Right atrium auricular region (tissue), 2 donors: ENCODE results near the gene TXNDC2. TPM values are rescaled to one million over a fixed set of nuclear protein-coding genes. Genes with fewer than 3 reads are reported as not detected.

Experiments used
- DNase-seq: peaks from one replicate; pipeline ENCODE4 v3.0.0-alpha.2; 2019; ENCODE audit warnings: low spot score
- H3K27ac ChIP-seq, 2 donors: fragments of 200-600 bp; sonication (generic); 1 replicate in 1 of 2; 2 replicates in 1 of 2; pipeline ENCODE4 v1.5.1; 2016 to 2019
- H3K27me3 ChIP-seq, 2 donors: fragments of 200-600 bp; sonication (generic); one replicate each; pipeline versions ENCODE4 v1.5.1 to v1.6.0; 2017 to 2019
- H3K36me3 ChIP-seq: fragments of 200-600 bp; sonication (generic); one replicate; pipeline ENCODE4 v1.5.1; 2016
- H3K4me1 ChIP-seq, 2 donors: fragments of 200-600 bp; sonication (generic); one replicate each; pipeline versions ENCODE4 v1.5.1 to v1.6.0; 2017 to 2019
- H3K4me3 ChIP-seq, 2 donors: fragments of 200-600 bp; sonication (generic); 1 replicate in 1 of 2; 2 replicates in 1 of 2; pipeline ENCODE4 v1.5.1; 2017 to 2019; ENCODE audit warnings: mild to moderate bottlenecking in 1 of 2, moderate library complexity in 1 of 2
- H3K9me3 ChIP-seq, 2 donors: fragments of 200-600 bp; sonication (generic); one replicate each; pipeline ENCODE4 v1.5.1; 2019
- total RNA-seq, 2 donors: library from RNA; depleted of rRNA; stranded (reverse); fragments of >200 nt; gene quantifications; one replicate each; pipeline ENCODE4 v1.1.0, GENCODE V29; 2016
- TF ChIP-seq, protein P1 (sequence below), 2 donors: fragments of 200-600 bp; sonication (generic); IDR thresholded peaks; one replicate each; pipeline ENCODE4 v1.5.1; 2019; ENCODE audit warnings: antibody characterized with exemption in 2 of 2

The TXNDC2 gene
- total RNA-seq, 2 donors from 2014 or later, result not detected

DNA sequence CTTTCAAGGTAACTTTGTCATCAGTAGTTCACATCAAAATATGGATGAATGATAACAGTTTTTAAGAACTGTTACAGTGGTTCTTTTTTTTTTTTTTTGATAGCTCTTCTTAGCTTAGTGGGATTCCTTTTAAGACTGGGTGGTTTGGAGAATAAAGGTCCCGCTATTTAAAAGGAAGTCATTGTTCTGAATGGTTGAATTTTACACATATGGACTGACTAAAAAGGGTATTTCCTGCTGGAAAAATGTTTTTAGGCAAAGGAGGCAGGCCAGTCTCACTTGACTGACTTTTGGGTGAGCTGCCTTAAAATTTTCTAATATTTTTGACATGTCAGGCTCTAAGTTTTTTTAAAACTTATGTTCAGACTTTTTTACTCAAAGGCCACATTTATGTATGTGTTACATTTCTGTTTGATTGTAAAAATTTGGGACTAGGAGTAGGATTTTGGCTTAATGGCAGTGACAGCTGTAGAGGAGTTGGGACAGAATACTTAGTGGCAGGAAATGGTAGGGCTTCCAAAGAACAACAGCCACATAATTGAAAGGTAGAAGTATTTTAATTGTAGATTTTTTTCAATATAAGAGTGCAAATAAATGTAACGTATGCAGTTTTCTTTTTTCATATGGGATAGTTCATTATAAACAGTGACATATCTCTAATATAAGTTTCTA lies 41.8 kb downstream of the TXNDC2 start:
- H3K27me3 ChIP-seq, result no peaks in the 10 kb centered on the region
- TF ChIP-seq, protein P1, sequence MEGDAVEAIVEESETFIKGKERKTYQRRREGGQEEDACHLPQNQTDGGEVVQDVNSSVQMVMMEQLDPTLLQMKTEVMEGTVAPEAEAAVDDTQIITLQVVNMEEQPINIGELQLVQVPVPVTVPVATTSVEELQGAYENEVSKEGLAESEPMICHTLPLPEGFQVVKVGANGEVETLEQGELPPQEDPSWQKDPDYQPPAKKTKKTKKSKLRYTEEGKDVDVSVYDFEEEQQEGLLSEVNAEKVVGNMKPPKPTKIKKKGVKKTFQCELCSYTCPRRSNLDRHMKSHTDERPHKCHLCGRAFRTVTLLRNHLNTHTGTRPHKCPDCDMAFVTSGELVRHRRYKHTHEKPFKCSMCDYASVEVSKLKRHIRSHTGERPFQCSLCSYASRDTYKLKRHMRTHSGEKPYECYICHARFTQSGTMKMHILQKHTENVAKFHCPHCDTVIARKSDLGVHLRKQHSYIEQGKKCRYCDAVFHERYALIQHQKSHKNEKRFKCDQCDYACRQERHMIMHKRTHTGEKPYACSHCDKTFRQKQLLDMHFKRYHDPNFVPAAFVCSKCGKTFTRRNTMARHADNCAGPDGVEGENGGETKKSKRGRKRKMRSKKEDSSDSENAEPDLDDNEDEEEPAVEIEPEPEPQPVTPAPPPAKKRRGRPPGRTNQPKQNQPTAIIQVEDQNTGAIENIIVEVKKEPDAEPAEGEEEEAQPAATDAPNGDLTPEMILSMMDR (IDR thresholded peaks at IDR 0.05), result peak in 1 of 2 donors; percentile 23
- DNase-seq, result no peak
- no peaks in the 10 kb centered on the region for H3K9me3 ChIP-seq
- no peak overlapping the region for H3K27ac ChIP-seq
- H3K4me3 ChIP-seq, result no peak overlapping the region
- H3K4me1 ChIP-seq, result peaks cover 0 to 94% of the 10 kb centered on the region in 2 donors
- peaks cover 4% of the 10 kb centered on the region for H3K36me3 ChIP-seq

DNA sequence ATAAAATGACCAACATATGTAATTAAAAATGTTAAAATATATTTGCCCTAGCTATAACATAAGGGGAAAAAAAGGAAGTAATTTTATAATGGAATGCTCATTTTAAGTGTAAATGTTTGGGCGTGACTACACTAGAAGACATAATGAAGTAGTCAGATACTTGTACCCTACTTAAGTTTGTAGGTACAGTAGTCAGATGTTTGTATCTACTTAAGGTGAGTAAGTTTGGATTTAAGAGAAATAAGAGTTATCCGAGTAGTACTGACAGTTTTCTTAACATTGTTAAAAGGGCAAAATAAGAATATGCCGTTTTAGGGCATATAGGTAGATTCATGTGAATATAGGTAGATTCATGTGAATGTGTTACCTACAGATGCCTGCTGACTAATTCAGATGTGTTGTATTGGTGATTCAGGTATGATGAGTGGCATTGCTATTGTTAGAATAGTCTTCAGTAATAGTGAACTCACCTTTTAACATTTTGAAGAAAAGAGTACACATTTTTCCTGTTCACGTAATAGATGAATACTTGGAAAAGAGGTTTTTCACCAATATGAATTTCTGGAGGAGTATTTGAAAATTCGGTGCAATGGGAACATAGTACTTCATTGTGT lies 43.0 kb downstream of the TXNDC2 start:
- H3K4me1 ChIP-seq, result peaks cover 0 to 91% of the 10 kb centered on the region in 2 donors
- TF ChIP-seq, protein P1 (IDR thresholded peaks at IDR 0.05), result no peak
- no peaks in the 10 kb centered on the region for H3K9me3 ChIP-seq
- no peak overlapping the region for H3K4me3 ChIP-seq
- H3K27ac ChIP-seq, result no peak overlapping the region
- peaks cover 14% of the 10 kb centered on the region for H3K36me3 ChIP-seq
- no peaks in the 10 kb centered on the region for H3K27me3 ChIP-seq
- DNase-seq, result no peak

DNA sequence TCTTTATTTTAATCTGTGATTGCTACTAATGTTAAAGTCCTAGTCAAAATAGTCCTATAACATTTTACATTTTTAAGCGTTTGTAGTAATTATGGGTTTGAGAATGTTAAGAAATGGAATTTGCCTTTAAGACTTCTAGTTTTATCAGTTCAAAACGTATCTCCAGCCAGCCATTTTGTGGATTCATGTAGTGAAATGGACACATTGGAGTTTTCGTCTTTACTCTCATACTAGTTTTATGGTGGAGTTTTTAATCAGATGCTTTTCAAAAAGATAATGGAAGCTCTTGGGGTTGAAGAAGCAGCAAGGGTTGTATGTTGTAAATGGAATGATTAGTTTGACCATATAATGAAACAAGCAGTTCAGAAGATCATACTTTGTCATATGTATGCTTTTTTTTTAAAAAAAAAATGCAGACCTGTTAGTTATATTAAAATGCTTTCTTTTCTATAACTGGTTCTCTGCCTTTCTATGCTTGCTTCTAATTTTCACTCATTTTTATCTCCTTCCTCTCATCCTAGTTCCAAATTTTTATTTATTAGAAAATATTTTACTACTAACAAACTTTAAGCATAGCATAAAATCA lies 44.6 kb downstream of the TXNDC2 start:
- DNase-seq, result no peak
- no peaks in the 10 kb centered on the region for H3K9me3 ChIP-seq
- no peak overlapping the region for H3K4me3 ChIP-seq
- H3K27ac ChIP-seq, result no peak overlapping the region
- H3K27me3 ChIP-seq, result no peaks in the 10 kb centered on the region
- H3K4me1 ChIP-seq, result peaks cover 0 to 75% of the 10 kb centered on the region in 2 donors
- H3K36me3 ChIP-seq, result peaks cover 23% of the 10 kb centered on the region
- TF ChIP-seq, protein P1 (IDR thresholded peaks at IDR 0.05), result no peak

DNA sequence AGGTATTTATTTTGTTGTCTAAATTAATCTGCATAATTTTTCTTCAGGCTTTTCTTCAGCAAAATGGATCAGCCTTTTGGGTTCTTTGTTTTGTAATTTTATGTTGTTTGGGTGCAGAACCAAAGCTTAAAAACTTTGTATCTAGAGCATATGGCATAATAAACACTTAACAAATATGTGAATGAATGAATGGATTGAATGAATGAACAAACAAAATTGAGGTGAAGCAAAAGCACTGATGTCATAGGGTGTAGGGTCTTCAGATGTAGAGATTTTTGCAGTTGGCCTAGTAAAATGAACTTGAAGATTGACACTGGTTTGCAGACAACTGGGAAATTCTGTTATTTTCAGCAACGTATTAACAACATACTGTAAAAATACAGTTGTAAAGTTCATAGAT lies 45.4 kb downstream of the TXNDC2 start:
- no peak overlapping the region for H3K4me3 ChIP-seq
- TF ChIP-seq, protein P1 (IDR thresholded peaks at IDR 0.05), result no peak
- peaks cover 0 to 68% of the 10 kb centered on the region in 2 donors for H3K4me1 ChIP-seq
- no peak for DNase-seq
- H3K27ac ChIP-seq, result no peak overlapping the region
- peaks cover 28% of the 10 kb centered on the region for H3K36me3 ChIP-seq
- H3K9me3 ChIP-seq, result no peaks in the 10 kb centered on the region
- no peaks in the 10 kb centered on the region for H3K27me3 ChIP-seq

DNA sequence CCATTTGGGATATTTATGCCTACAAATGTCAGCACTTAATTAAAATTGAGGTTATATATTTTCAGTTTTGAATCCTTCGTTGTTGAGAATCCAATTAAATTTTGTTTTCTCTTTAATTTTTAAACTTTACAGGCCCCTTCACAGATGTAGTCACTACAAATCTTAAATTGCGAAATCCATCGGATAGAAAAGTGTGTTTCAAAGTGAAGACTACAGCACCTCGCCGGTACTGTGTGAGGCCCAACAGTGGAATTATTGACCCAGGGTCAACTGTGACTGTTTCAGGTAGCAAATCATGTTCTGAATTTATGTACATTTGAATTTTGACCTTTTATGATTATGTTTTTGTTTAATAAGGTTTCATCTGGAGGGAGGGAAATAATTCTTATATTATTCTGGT lies 45.9 kb downstream of the TXNDC2 start:
- no peaks in the 10 kb centered on the region for H3K9me3 ChIP-seq
- H3K27ac ChIP-seq, result no peak overlapping the region
- H3K36me3 ChIP-seq, result peaks cover 33% of the 10 kb centered on the region
- H3K4me3 ChIP-seq, result no peak overlapping the region
- H3K27me3 ChIP-seq, result no peaks in the 10 kb centered on the region
- H3K4me1 ChIP-seq, result peaks cover 0 to 62% of the 10 kb centered on the region in 2 donors
- DNase-seq, result no peak
- TF ChIP-seq, protein P1 (IDR thresholded peaks at IDR 0.05), result no peak
